ENCODE results near the gene ODAD3.

GRCh38 chr19:11397089-11397610 lies 37.8 kb downstream of the ODAD3 start:
- TF ChIP-seq CTCF (IDR thresholded peaks at IDR 0.05 in 2 of 3, conservative IDR thresholded peaks at IDR 0.05 in 1 of 3; ENCODE audit: control insufficient read depth in 2 of 3, extremely low read depth in 1 of 3, insufficient read depth in 1 of 3, low read depth in 3 of 3, low read length in 3 of 3): no peak
- TF ChIP-seq IKZF1 (conservative IDR thresholded peaks at IDR 0.05): no peak

All from GM12878 (cell line).